Esophagus mucosa (tissue), 1 donor: Measurements from ENCODE around the gene ZNF304. TPM values are rescaled to one million over a fixed set of nuclear protein-coding genes. Genes with fewer than 3 reads are reported as not detected.

Experiments
- ATAC-seq: fragments of 200-7000 bp; cut with Tn5 transposase; one replicate; pipeline ENCODE4 v1.9.1; 2020
- total RNA-seq: library from RNA; stranded (reverse); gene quantifications from one replicate; pipeline ENCODE4 v1.2.4, GENCODE V29; 2023
- donor health status: DM: yes; HTN: yes; CAD: no.

Gene ZNF304
- total RNA-seq = 5.3 TPM

DNA sequence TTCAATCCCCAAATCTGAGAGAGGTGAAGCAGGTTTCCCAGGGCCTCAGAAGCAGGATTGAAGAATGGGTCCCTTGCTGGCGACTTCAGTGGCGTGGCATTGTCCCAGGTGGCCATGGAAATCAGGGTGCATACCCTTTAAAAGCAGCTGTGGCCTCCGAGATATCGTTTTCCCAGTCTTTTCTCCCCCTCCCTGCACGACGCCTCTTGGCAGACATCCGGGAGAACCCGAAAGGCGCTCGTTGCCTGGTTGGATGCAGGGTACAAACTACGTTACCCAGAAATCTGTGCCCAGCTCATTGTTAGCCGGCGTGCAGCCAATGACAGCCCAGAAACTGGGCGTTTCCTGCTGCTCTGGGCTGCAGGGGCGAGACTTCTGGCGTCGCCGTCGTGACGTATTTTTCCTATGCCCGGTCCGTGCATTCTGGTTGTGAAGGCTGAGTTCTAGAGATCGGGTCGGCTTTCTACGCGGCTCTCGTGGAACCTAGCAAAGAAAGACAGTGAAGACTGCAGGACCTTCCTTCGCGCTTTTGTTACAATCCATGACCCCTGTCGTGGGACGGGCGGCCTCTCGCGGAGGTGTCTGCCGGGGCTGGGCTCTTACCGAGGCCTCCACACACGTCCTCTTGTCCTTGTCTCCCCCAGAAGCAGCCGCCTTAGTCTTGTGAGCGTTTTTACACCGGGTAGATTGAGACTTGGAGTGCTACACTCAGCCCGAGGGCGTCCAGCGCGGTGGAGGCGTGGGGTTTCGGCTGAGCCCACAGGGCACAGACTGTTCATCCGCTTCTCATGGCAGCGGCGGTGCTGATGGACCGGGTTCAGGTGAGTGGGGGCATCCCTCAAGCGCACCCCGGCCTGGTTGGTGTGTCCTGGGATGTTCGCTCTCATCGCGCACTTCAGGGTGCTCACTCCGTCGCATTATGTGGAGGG lies at the start of gene ZNF304:
ZNF304 (plus strand) TSS at position 395 of the 929 bp plus-strand sequence; CDS start at position 789, 394 bp downstream.
- ATAC-seq = peak; percentile 99

DNA sequence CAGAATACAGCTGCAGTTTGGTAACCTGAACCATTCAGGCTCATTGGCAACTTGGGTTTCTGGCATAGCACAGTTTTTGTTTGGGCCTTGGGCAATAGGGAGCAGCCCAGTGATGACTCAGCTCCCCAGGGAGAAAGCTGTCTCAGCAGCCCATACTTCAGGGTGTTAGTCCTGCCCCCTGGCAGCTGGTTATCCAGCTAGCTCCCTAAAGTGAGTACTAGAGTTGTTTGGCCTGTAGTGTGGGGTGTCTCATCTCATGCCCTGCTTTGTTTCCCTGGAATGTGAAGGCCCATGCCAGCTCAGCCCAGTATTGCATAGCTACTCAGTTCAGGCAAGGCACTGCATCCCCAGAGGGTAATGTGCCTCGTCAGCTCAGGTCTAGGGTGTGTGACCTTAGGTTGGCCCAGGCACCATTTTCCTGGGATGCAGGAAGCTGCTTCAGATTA lies 49.0 kb upstream of the ZNF304 start:
- ATAC-seq = peak; percentile 99

GRCh38 chr19:57302727-57303401 lies 48.2 kb upstream of the ZNF304 start:
- peak; percentile 5 for ATAC-seq

- no peak for ATAC-seq
Measured at GRCh38 chr19:57305056-57305455, 46.0 kb upstream of the ZNF304 start.

DNA sequence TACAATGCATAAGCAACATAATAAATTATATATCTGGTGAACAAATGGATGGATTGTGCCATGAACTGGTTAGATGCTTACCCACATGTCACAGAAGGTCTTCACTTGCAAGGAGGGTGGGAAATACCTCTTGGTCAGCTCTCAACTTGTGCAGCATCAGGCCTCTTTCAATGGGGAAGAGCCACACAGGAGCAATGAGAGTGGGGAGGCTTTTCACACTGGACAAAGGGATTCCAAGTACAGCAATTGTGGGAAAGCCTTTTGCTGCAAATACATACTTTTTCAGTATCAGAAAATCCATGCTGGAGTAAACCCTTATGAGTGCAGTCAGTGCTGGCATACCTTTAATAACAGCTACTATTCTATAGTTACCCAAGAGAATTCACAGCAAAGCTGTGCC lies 42.6 kb upstream of the ZNF304 start:
- ATAC-seq = no peak

DNA sequence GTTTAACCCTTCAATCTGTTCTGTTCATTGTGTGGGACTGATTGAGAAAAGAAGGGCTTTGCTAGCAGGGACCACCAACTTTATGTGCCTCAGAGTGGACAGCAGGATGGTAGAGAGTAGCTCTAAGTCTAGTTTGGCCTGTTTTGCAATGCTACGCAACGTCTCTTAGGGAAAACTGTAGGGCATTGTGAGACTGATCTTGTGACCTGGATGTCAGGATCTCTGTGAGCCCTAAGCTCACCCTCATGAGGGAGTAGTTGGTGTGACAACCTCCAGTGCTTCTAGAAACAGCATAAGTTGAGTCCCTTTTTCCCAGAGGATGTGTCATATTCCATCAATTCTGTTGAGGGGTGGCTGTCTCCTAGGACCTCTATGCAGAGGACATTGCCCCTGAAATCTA lies 40.3 kb upstream of the ZNF304 start:
- peak; percentile 22 for ATAC-seq

DNA sequence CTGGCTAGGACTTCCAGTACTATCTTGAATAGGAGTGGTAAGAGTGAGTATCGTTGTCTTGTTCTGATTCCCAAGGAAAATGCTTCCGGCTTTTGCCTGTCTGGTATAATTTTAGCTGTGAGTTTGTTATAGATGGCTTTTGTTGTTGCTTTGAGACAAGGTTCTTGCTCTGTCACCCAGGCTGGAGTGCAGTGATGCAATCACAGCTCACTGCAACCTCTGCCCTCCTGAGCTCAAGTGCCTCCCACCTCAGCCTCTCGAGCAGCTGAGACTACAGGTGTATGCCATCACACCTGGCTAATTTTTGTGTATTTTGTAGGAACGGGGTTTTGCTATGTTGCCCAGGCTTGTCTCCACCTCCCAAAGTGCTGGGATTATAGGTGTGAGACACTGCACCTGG lies 36.9 kb upstream of the ZNF304 start:
- ATAC-seq = no peak

DNA sequence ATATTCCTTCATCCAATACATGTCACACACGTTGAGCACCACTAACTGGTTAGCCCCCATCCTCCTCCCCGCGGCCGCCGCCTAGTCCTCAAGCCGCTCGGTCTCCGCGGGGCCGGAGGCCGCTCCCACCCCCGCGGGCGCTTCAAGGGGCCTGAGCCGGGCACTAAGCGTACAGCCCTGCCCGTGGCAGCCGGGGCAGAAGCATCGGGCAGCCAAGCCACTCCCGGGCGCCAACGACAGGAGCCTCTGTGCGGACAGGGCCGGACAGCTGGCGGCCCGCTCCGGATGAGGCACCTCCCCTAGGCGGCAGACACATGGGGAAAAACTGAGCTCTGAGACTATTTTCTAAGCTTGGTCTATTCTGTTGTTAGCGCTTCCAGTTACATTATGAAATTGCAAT lies 33.6 kb upstream of the ZNF304 start:
- no peak for ATAC-seq

DNA sequence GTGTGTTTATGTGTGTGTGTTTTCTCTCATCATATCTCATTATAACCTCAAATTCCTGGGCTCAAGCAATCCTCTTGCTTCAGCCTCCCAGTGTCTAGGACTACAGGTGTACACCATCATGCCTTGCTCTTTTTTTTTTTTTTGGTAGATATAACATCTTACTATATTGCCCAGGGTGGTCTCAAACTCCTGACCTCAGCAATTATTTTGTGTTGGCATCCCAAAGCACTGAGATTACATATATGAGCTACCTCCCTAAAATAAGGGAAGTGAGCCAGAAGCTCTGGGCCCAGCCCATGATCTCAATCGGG lies 31.2 kb upstream of the ZNF304 start:
- peak; percentile 4 for ATAC-seq

DNA sequence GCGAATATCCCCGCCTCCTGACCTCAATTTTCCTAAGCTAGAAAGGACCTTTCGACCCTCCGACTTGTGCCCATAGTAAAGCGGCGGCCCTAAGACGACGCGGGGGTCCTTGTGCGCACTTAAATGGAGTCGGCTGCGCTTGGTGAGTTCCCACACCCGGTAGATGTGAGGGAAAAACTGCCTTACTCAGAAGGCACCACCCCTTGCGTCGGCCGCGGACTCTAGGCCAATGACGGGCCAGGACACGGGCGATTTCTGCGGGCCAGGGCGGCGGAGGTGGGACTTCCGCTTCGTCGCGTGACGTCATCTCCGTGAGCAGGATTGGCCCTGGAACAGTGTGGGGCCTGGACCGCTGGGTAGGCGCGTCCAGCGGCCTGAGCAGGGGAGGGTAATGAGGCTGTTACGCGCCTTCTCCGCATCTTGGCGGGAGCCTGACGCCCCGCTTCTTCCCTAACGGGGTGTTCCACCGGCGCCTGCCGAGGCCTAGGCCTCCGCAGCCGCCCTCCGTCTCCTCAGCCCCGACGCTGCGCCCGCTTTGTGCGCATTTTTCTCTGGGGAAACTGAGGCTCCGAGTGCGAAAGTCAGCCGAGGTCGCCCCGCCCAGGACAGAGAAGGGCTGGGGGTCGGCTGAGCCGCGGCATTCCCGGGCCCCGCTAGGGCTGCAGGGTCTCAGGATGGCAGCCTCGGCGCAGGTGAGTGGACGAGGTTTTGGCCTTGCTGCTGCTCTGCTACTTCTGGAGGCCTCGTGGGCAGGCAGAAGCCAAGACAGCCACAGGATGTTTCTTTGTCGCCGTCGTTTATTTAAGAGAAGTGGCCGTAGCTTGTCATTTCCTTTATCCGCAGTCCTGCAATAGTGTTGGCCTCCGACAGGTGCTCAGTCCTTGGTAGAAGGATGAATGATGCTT lies 30.6 kb upstream of the ZNF304 start, which contains the start of gene ZNF543:
ZNF543 (plus strand) TSS at position 293 of the 905 bp plus-strand sequence; CDS start at position 675, 382 bp downstream.
- peak; percentile 99 for ATAC-seq

DNA sequence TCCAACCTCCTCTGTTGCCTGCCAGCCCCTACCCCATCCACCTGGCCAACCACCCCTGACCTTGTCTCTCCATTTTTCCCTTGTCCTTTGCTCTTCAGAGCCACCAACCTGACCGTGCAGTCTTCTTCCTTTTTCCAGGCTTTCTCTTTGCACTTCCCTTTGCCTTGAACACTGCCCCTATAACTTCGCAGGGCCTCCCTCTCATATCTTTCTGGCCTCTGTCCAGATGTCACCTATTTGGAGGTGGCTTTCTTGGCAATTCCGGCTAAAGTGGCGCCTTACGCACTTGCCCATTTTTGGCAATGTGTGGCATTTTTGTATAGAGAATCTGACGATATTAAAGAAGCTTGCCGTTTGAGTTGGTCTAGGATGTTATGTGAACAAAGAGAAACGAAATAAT lies 30.0 kb upstream of the ZNF304 start:
- ATAC-seq = no peak

- ATAC-seq = no peak
Measured at GRCh38 chr19:57321751-57322150, 29.3 kb upstream of the ZNF304 start.

DNA sequence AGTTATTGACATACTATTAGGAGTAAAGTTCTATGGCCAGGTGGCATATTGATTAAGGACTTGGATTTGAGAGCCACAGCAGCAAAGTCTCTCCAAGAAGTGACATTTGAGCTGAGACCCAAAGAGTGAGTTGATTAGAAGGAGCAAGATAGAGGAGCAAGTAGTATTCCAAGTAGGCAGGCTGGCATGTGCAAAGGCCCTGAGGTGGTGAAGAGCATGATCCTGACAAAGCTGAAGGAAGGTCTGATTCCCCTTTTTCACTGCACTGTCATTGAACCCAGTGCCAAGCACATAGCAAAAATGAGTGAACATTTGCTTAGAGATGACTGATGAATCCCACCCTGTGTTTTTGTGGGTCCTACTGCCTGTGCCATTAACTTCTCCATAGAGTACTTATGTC lies 26.1 kb upstream of the ZNF304 start:
- no peak for ATAC-seq

- no peak for ATAC-seq
Measured at GRCh38 chr19:57327993-57328392, 23.1 kb upstream of the ZNF304 start.

DNA sequence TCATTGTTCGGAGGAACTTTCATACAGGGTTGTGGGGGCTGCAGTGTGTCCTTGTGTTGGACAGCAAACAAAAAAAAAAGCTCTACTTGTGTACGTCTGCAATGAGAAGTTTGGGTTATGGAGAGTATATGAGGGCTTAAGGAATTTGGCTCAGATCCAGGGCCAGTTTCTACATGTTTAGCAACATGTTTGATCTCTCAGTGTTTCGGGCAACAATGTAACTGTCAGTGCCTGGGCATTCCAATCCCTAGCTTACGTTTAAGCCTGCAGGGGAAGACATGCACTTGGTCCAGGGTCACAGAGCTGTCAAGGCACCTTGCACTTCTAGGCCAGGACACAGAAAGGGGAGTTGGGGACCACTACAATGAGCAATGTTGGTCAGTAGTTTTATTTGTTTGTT lies 16.9 kb upstream of the ZNF304 start:
- peak; percentile 80 for ATAC-seq

DNA sequence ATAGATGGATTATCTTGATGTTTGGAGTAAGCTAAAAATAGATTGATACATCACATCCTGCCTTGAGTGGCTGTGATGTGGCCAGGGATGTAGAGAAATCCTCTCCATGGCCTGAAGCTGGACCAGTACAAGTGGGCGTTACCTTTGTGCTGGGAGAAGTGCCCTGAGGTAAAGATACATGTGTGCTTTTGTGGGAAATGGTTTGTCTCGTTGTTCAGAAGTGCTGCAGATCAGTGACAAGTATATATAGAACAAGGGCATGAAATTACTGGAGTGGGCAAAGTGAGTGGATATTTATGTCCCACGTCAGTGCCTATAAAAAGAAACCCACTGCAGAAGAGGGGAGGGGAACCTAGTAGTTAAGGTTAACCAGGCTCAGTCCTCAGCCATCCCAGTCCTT lies 12.2 kb upstream of the ZNF304 start:
- no peak for ATAC-seq

DNA sequence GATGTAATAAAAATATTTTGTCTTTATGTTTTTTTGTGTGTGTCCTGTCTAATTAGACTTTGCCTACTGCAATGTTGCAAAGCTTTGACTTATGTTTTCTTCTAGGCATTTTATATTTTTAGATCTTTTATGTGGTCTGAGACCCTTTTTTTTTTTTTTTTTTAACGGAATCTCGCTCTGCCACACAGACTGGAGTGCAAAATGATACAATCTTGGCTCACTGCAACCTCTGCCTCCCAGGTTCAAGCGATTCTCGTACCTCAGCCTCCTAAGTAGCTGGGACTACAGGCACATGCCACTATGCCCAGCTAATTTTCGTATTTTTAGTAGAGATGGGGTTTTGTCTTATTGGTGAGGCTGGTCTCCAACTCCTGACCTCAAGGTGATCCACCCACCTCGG lies 8.5 kb upstream of the ZNF304 start:
- ATAC-seq = no peak

- peak; percentile 35 for ATAC-seq
Measured at GRCh38 chr19:57348136-57348535, 2.9 kb upstream of the ZNF304 start.

- ATAC-seq = peak; percentile 20
Measured at GRCh38 chr19:57351867-57352266, 796 bp downstream of the ZNF304 start.

DNA sequence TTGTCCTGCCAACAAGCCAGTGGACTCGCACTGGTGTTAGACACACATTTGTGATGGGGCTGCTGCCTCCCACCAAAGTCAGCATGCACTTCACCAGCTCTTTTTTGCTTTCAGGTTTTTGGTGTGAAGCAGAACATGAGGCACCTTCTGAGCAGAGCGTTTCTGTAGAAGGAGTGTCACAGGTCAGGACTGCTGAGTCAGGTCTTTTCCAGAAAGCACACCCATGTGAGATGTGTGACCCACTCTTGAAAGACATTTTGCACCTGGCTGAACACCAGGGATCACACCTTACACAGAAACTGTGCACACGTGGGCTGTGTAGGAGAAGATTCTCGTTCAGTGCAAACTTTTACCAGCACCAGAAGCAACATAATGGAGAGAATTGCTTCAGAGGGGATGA lies 4.8 kb downstream of the ZNF304 start:
- ATAC-seq = no peak

DNA sequence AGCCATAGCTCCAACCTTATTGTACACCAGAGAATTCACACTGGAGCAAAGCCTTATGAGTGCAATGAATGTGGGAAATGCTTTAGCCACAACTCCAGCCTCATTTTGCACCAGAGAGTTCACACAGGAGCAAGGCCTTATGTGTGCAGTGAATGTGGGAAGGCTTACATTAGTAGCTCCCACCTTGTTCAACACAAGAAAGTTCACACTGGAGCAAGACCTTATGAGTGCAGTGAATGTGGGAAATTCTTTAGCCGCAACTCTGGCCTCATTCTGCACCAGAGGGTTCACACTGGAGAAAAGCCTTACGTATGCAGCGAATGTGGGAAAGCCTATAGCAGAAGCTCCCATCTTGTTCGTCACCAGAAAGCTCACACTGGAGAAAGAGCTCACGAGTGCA lies 6.3 kb downstream of the ZNF304 start:
- no peak for ATAC-seq

DNA sequence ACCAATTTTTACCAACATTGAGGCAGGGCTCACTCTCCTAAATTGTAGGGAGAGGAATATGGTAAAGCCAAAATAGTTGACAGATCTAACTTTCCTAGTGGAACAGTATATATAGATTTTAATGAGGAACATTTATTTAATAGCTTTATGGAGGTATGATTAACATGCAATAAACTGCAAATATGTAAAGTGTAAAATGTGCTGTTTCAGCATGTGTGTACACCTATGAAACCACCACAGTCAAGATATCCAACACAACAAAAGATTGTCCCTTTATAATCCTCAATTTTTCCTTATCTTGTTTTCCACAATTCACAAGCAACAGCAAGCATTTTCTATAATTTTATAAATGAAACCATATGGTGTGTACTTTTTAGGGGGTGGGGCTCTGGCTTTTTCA lies 8.2 kb downstream of the ZNF304 start:
- ATAC-seq = no peak

- no peak for ATAC-seq
Measured at GRCh38 chr19:57362419-57362818, 11.3 kb downstream of the ZNF304 start.
